NCI-H82 treated with DMSO at 0.1 percent for 48 hours (cell line): ENCODE measurements around the gene PHF23.

Experiments
- DNase-seq: peaks from one replicate; lab custom pipeline; 2025; ENCODE audit not compliant: unreplicated experiment; lab: John Stamatoyannopoulos, UW

Gene PHF23

GRCh38 chr17:7221278-7222092 is 17.8 kb downstream of the PHF23 start:
- no peak for DNase-seq

- no peak for DNase-seq
These were observed 18.5 kb downstream of the PHF23 start for GRCh38 chr17:7220593-7221277.

DNA sequence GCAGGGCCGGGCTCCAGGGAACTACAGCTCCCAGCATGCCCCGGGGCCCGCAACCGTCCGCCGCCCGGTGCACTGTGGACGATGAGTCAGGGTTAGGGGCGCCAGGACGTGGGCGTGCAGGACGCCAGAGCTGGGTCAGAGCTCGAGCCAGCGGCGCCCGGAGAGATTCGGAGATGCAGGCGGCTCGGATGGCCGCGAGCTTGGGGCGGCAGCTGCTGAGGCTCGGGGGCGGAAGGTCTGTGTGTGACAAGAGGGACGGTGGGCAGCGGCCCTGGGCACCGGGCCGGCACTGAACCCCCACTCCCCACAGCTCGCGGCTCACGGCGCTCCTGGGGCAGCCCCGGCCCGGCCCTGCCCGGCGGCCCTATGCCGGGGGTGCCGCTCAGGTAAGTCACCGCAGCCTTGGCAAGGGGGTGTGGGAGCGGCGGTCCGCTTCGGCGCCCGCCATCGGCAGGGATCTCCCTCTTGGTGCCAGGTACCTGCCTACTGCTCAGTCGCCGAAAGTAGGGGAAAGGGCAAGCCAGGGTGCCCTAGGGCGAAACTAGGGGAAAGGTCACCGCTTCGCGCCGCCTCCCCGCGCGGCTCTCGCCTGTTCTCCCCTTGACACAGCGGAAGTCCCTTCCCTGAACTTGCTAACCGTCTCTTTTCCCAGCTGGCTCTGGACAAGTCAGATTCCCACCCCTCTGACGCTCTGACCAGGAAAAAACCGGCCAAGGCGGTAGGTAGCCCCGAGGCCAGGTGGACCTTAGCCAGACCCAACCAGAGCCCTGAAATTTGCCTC is 19.3 kb downstream of the PHF23 start, which contains the start of the genes ACADVL and DLG4:
TSS of gene ACADVL (plus strand) at position 127 of the 781 bp plus-strand sequence. CDS start at position 174, 47 bp downstream.
TSS of gene DLG4 (minus strand) at position 25 of the 781 bp plus-strand sequence.
- peak; percentile 60 for DNase-seq

- DNase-seq, result no peak
These were observed 19.9 kb downstream of the PHF23 start for GRCh38 chr17:7219229-7219811.

- DNase-seq, result peak; percentile 90
These were observed 20.5 kb downstream of the PHF23 start for GRCh38 chr17:7218758-7219157.

GRCh38 chr17:7218166-7218565 is 21.1 kb downstream of the PHF23 start:
- DNase-seq, result no peak

DNA sequence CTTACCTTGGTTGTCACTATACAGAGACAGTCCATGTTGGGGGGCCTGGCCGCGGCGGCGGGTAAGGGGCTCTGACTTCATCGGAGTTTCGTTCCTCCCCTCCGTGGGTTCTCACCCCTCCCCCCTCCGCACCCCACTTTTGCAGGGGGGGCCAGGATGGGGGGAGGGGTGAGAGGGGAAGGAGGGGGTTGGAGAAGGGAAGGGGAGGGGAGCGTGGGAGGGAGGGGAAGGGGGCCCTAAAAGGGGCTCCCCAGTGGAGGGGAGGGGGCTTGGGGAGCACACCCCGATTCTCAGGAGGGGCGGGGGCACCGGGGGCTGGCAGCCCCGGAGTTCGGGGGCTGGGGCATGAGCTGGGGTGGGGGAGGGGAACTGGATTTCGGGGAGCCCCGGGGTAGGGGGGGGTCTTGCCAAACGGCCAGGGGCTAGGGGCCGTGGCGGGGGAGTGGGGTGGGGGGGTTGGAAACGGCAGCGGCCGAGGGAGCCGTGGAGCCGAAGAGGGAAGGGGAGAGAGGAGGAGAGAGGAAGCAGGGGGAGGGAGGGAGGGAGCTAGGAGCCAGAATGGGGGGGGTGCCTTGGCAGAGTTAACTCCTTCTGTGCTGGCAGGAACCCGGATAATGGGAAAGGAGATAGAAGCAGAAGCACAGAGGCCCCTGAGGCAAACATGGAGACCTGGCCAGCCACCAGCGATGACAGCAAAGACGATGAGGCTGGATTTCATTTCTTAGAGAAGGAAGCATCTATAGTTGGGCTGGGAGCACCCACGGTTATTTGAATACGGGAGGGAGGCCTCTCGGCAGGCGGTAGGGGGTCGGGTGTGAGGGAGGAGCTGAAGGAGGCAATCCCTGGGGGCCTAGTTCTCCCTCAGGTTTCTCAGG is 21.9 kb downstream of the PHF23 start:
- peak; percentile 51 for DNase-seq

DNA sequence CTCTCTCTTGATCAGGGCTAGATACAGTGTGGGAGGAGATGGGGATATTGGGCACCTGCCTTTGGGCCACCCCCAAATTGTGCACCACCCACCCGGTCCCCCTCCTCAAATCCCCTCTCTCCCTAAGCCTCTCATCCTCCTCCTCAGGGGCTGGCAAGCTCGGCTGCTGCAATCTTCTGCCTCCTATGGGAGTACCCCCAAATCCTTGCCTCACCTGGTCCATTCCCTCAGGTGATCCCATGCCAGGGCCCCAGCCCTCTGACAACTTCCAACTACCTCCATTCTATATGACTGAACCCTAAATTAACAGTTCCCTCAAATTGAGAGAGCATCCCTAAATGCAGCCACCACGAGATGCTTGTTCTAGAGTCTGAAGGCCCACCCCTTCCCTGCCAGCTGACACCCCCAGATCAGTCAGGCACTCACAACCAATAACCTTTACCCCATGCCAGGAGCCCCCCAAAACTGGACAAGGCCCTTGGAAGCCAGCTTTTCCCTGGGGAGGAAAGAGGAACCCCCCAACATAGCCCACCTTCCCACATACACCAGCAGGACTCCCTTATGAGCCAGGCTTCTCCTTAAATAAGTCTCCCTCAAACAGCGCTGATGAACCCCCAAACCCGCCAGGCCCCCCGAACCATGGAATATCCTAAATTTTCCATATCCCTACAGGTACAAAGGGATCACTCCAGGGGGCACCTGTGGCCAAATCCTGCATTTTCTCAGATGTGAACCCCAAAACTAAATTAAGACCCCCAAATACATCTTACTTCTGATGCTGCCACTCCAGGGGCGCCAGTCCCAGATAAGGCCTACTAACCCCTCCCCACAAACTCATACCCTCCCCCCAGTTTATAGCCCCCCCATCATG is 22.8 kb downstream of the PHF23 start:
- DNase-seq, result no peak

- peak; percentile 40 for DNase-seq
These were observed 23.5 kb downstream of the PHF23 start for GRCh38 chr17:7215652-7216180.

DNA sequence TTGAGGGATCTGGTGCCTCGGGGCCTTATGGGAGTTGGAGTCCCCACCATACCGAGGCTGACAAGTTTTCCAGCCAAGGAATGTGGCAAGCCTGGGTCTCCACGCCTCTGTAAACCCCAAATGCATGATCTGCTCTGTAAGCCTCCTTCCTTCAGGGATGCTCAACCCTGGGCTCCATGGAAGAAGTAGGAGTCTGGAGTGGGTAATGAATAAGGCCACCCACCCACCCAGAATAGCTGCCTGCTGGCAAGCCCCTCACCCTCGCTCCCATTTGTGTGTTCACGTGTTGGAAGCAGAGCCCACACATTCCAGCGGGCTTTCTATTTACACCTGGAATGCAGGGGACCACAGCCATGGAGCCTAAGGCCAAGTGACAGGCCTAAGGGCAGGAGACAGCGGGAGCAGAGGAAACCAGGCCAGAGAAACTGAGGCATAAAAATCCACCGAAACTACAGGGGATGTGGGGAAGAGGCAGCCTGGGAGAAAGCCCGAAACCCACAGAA is 24.1 kb downstream of the PHF23 start:
- no peak for DNase-seq

- DNase-seq, result peak; percentile 98
These were observed 24.7 kb downstream of the PHF23 start for GRCh38 chr17:7214300-7215135.

DNA sequence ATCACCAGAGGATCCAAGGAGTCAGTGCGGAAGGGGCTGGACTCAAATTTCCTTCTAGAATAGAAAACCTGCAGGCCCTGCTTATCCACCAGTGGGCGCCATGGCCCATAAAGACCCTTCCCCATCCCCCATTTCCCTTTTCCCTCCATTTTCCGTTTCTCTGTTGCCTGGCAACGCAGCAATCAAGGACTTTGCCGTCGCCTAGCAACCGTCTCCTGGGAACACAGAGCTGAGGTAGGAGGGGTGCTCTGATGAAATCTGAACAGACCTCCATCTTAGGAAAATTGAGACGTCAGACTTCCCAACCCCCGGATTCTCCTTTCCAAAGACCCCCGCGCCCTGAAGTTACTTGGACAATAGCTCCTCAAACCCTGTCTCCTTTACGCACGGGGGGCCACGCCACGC is 25.4 kb downstream of the PHF23 start:
- peak; percentile 93 for DNase-seq

DNA sequence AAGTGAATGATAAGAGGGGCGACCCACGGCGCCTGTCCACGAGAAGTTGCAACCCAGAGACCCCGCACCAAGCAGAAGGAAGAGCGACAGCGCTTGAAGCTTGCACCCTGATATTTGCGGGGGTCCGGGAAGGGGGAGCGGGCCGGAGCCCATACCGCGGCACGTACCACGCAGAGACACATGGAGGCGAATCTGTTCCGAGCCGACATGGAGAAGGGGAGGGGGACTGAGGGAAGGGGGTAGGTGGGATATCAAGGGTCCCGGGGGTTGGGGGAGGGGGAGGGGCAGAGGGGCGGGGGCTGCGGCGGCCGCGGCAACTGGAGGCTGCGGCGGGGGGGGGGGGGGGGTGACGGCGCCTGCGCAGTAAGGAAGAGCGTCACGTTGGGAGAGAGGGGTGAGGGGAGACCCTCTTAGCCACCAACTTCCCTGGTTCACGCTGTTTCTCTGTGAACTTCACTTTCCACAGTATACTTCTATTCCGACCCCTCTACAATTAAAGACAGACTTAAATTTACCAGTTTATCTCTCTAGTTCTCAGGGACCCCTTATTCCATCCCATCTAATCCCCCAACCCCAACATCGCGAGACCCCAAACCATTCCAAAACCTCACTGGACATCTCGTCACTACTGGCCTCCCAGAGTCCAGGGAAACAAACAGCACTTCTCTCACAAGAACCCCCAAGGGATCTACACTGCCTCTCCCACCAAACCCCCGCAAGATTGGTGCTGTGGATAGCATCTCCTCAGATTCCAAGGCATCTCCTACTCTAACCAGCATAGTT is 27.6 kb downstream of the PHF23 start:
- DNase-seq, result peak; percentile 36

GRCh38 chr17:7208754-7209460 is 30.4 kb downstream of the PHF23 start:
- peak; percentile 93 for DNase-seq

- peak; percentile 70 for DNase-seq
These were observed 31.2 kb downstream of the PHF23 start for GRCh38 chr17:7208027-7208571.
